K562 (cell line): Measurements from ENCODE around the gene LPXN. TPM values are rescaled to one million over a fixed set of nuclear protein-coding genes. Genes with fewer than 3 reads are reported as not detected.

Experiments
- ELF2 ChIP-seq: fragments of 250-450 bp; sonication (Bioruptor Pico); IDR thresholded peaks from 2 replicates; pipeline ENCODE4 v1.5.0; 2021; ENCODE audit warnings: mild to moderate bottlenecking
- EP400 ChIP-seq: fragments of 450-650 bp; IDR thresholded peaks from 2 replicates; pipeline ENCODE4 v1.6.1; 2017; ENCODE audit warnings: antibody characterized with exemption, mild to moderate bottlenecking, moderate library complexity
- IRF2 ChIP-seq: sonication (generic); formaldehyde crosslinking; IDR thresholded peaks from 2 replicates; pipeline ENCODE4 v1.8.1; 2022; ENCODE audit warnings: mild to moderate bottlenecking, missing genetic modification reagents
- KLF6 ChIP-seq: fragments of 250-450 bp; sonication (Bioruptor Pico); IDR thresholded peaks from 2 replicates; pipeline ENCODE4 v1.4.0; 2020; ENCODE audit warnings: mild to moderate bottlenecking, moderate library complexity, borderline replicate concordance
- MTF1 ChIP-seq: fragments of 250-450 bp; sonication (Bioruptor Pico); IDR thresholded peaks from 2 replicates; pipeline ENCODE4 v1.9.0; 2021; ENCODE audit warnings: moderate library complexity, mild to moderate bottlenecking, inconsistent platforms, borderline replicate concordance
- NELFE ChIP-seq: IDR thresholded peaks from 2 replicates; pipeline ENCODE4 v1.6.1; 2011; ENCODE audit warnings: mild to moderate bottlenecking; ENCODE audit not compliant: insufficient read depth, insufficient read length
- PBX2 ChIP-seq, 2 experiments: IDR thresholded peaks in 1 of 2; conservative IDR thresholded peaks in 1 of 2; 2 replicates each; pipeline ENCODE4 v1.6.1; 2016; ENCODE audit warnings: low read depth in 2 of 2, mild to moderate bottlenecking in 1 of 2, missing compliant biosample characterization in 1 of 2, missing genetic modification characterization in 1 of 2, moderate library complexity in 1 of 2
- RAD21 ChIP-seq, 2 experiments: fragments of 250-450 bp in 1 of 2; fragments of 450-650 bp in 1 of 2; sonication (Bioruptor Pico) in 1 of 2; formaldehyde crosslinking in 1 of 2; IDR thresholded peaks in 1 of 2; conservative IDR thresholded peaks in 1 of 2; 2 replicates each; pipeline versions ENCODE4 v1.4.0 to v1.8.0; 2020 to 2022; ENCODE audit warnings: mild to moderate bottlenecking in 2 of 2, moderate library complexity in 1 of 2
- RBM17 ChIP-seq: fragments of 200-400 bp; formaldehyde crosslinking; IDR thresholded peaks from 2 replicates; pipeline ENCODE4 v1.6.1; 2017; ENCODE audit warnings: low read depth, mild to moderate bottlenecking, low read length, borderline replicate concordance
- SRSF3 ChIP-seq: fragments of 200-400 bp; formaldehyde crosslinking; IDR thresholded peaks from 2 replicates; pipeline ENCODE4 v1.6.1; 2016; ENCODE audit warnings: mild to moderate bottlenecking, low read length, moderate library complexity; ENCODE audit not compliant: insufficient read depth
- TAF9B ChIP-seq: fragments of 450-650 bp; IDR thresholded peaks from 2 replicates; pipeline ENCODE4 v1.6.1; 2018; ENCODE audit warnings: mild to moderate bottlenecking; ENCODE audit not compliant: partially characterized antibody
- TOE1 ChIP-seq, 2 experiments: fragments of 450-650 bp in 1 of 2; sonication (generic) in 1 of 2; formaldehyde crosslinking in 1 of 2; IDR thresholded peaks; 2 replicates each; pipeline versions ENCODE4 v1.7.1 to v1.8.0; 2016 to 2022; ENCODE audit warnings: borderline replicate concordance in 2 of 2, mild to moderate bottlenecking in 2 of 2, antibody characterized with exemption in 1 of 2, inconsistent platforms in 1 of 2, low read depth in 1 of 2, missing genetic modification reagents in 1 of 2, moderate library complexity in 1 of 2
- U2AF2 ChIP-seq: fragments of 200-400 bp; formaldehyde crosslinking; optimal IDR thresholded peaks from 2 replicates; pipeline ENCODE3; 2017; ENCODE audit warnings: low read depth, mild to moderate bottlenecking, low read length
- XRCC3 ChIP-seq: fragments of 450-650 bp; IDR thresholded peaks from 2 replicates; pipeline ENCODE4 v1.6.1; 2017; ENCODE audit warnings: mild to moderate bottlenecking, moderate library complexity
- polyA plus RNA-seq, 8 experiments: library from polyadenylated mRNA; depleted of rRNA in 4 of 8; stranded (reverse) in 5 of 8; unstranded in 3 of 8; fragments of >200 nt; fragmentation: Nextera tagmentation in 2 of 8; fragmentation: Illumina TruSeq in 1 of 8; extraction: Ambion mirVana in 2 of 8; extraction: Trizol in 1 of 8; gene quantifications; 2 replicates each; pipeline versions ENCODE4 v1.2.1 to v1.2.3, GENCODE V29; 2011 to 2014; ENCODE audit warnings: inconsistent platforms in 1 of 8, missing spikeins in 1 of 8
- total RNA-seq, 7 experiments: library from RNA; depleted of rRNA in 6 of 7; stranded (reverse); fragments of >200 nt in 6 of 7; fragmentation: Illumina TruSeq in 2 of 7; extraction: Trizol in 2 of 7; gene quantifications; 2 replicates each; pipeline versions ENCODE4 v1.2.1 to v1.2.3, GENCODE V29; 2011 to 2021; ENCODE audit warnings: low replicate concordance in 1 of 7
- TF ChIP-seq, protein P1 (sequence below), 3 experiments: fragments of 200-800 bp in 1 of 3; sonication (Bioruptor generic) in 1 of 3; sonication (generic) in 1 of 3; formaldehyde crosslinking in 1 of 3; IDR thresholded peaks; 2 replicates each; pipeline versions ENCODE4 v1.6.1 to v1.8.0; 2016 to 2022; ENCODE audit warnings: mild to moderate bottlenecking in 2 of 3, missing compliant biosample characterization in 2 of 3, missing genetic modification characterization in 2 of 3, missing genetic modification reagents in 1 of 3
- TF ChIP-seq, protein P2 (sequence below): fragments of 450-650 bp; IDR thresholded peaks from 2 replicates; pipeline ENCODE4 v1.6.1; 2016; ENCODE audit warnings: borderline replicate concordance
- TF ChIP-seq, protein P3 (sequence below): fragments of 250-450 bp; sonication (Bioruptor Pico); IDR thresholded peaks from 2 replicates; pipeline ENCODE4 v1.5.0; 2020; ENCODE audit warnings: mild to moderate bottlenecking, borderline replicate concordance

Gene LPXN
- total and polyA plus RNA-seq, 9 of the 15 experiments (the other 6 are each of a cell fraction or from before 2014, with no cell fraction given) = 0.73 to 3.1 (median 2.0) TPM

- TF ChIP-seq KLF6 (CRISPR knock-in tag) (no peak), EP400 (peak; percentile 79), ELF2 (CRISPR knock-in tag) (no peak), TAF9B (peak; percentile 66), IRF2 (CRISPR knock-in tag) (no peak), TOE1 (IDR thresholded peaks at IDR 0.05; ENCODE audit: borderline replicate concordance) (no peak; the same call in 1 of the 2 replicates), TOE1 (CRISPR knock-in tag; IDR thresholded peaks at IDR 0.05; ENCODE audit: borderline replicate concordance, low read depth) (no peak), SRSF3 (0 out of 2 replicates have a peak, but pooled peaks have one; percentile 4), MTF1 (no peak), PBX2 (CRISPR knock-in tag; IDR thresholded peaks at IDR 0.05; ENCODE audit: low read depth) (peak; percentile 59), PBX2 (tag; conservative IDR thresholded peaks at IDR 0.05; ENCODE audit: low read depth) (peak; percentile 26; the same call in 1 of the 2 replicates), NELFE (no peak), XRCC3 (no peak), U2AF2 (no peak), RBM17 (no peak), RAD21 (CRISPR knock-in tag; conservative IDR thresholded peaks at IDR 0.05 in 1 of 2, IDR thresholded peaks at IDR 0.05 in 1 of 2) (no peak)
- TF ChIP-seq, protein P1, sequence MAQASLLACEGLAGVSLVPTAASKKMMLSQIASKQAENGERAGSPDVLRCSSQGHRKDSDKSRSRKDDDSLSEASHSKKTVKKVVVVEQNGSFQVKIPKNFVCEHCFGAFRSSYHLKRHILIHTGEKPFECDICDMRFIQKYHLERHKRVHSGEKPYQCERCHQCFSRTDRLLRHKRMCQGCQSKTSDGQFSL (CRISPR knock-in tag; IDR thresholded peaks at IDR 0.05) = 0 out of 2 replicates have a peak, but pooled peaks have one; percentile 19
- TF ChIP-seq, protein P1 (tag; IDR thresholded peaks at IDR 0.05) = peak in 1 of 2 experiments; percentile 92; a peak in 2 of 4 replicates
- TF ChIP-seq, protein P2, sequence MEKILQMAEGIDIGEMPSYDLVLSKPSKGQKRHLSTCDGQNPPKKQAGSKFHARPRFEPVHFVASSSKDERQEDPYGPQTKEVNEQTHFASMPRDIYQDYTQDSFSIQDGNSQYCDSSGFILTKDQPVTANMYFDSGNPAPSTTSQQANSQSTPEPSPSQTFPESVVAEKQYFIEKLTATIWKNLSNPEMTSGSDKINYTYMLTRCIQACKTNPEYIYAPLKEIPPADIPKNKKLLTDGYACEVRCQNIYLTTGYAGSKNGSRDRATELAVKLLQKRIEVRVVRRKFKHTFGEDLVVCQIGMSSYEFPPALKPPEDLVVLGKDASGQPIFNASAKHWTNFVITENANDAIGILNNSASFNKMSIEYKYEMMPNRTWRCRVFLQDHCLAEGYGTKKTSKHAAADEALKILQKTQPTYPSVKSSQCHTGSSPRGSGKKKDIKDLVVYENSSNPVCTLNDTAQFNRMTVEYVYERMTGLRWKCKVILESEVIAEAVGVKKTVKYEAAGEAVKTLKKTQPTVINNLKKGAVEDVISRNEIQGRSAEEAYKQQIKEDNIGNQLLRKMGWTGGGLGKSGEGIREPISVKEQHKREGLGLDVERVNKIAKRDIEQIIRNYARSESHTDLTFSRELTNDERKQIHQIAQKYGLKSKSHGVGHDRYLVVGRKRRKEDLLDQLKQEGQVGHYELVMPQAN = no peak; the same call in 1 of the 2 replicates
- TF ChIP-seq, protein P3, sequence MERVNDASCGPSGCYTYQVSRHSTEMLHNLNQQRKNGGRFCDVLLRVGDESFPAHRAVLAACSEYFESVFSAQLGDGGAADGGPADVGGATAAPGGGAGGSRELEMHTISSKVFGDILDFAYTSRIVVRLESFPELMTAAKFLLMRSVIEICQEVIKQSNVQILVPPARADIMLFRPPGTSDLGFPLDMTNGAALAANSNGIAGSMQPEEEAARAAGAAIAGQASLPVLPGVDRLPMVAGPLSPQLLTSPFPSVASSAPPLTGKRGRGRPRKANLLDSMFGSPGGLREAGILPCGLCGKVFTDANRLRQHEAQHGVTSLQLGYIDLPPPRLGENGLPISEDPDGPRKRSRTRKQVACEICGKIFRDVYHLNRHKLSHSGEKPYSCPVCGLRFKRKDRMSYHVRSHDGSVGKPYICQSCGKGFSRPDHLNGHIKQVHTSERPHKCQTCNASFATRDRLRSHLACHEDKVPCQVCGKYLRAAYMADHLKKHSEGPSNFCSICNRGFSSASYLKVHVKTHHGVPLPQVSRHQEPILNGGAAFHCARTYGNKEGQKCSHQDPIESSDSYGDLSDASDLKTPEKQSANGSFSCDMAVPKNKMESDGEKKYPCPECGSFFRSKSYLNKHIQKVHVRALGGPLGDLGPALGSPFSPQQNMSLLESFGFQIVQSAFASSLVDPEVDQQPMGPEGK (CRISPR knock-in tag) = peak; percentile 79
Observed at GRCh38 chr11:58578635-58579191, 3.1 kb upstream of the LPXN start, which contains the start of gene ZFP91 (continued).
